AG09319 (cell line): ENCODE results near the gene CHCHD6.

ENCODE experiments used
- DNase-seq: peaks from one replicate; pipeline ENCODE4 v3.0.0-alpha.2; 2010; ENCODE audit warnings: low read depth; ENCODE audit errors: extremely low read depth
- CTCF ChIP-seq: IDR thresholded peaks from 2 replicates; pipeline ENCODE4 v1.5.1; 2011; ENCODE audit warnings: low read depth, mild to moderate bottlenecking, inconsistent platforms, low read length, moderate library complexity

CHCHD6 gene

GRCh38 chr3:126692858-126693257, 11.2 kb upstream of the CHCHD6 start:
- no peak for TF ChIP-seq CTCF
- no peak for DNase-seq

GRCh38 chr3:126693921-126694320, 10.1 kb upstream of the CHCHD6 start:
- DNase-seq, result no peak
- TF ChIP-seq CTCF, result no peak

GRCh38 chr3:126696701-126697267, 7.3 kb upstream of the CHCHD6 start:
- TF ChIP-seq CTCF, result no peak
- DNase-seq, result no peak

- TF ChIP-seq CTCF, result no peak
- no peak for DNase-seq
Measured at GRCh38 chr3:126699011-126699410, 5.0 kb upstream of the CHCHD6 start.

- no peak for TF ChIP-seq CTCF
- no peak for DNase-seq
Measured at GRCh38 chr3:126704494-126705214, 614 bp downstream of the CHCHD6 start.

- no peak for TF ChIP-seq CTCF
- peak; percentile 18 for DNase-seq
Measured at GRCh38 chr3:126706631-126707030, 2.6 kb downstream of the CHCHD6 start.

- DNase-seq, result no peak
- TF ChIP-seq CTCF, result no peak
Measured at GRCh38 chr3:126711121-126711760, 7.2 kb downstream of the CHCHD6 start.
